ENCODE data around the gene SART1.

Gene SART1

GRCh38 chr11:65915821-65916251 lies 45.7 kb upstream of the SART1 start:
- Histone ChIP-seq H3K9ac (ENCODE audit: low read length) (no peak overlapping the region), H4K20me1 (ENCODE audit: low read depth, low read length) (no peaks in the 10 kb centered on the region), H3K4me2 (ENCODE audit: low read depth, low read length, poor library complexity, severe bottlenecking) (no peak overlapping the region)

GRCh38 chr11:65916391-65916790 lies 45.1 kb upstream of the SART1 start:
- no peak overlapping the region for H3K4me2 ChIP-seq (ENCODE audit: low read depth, low read length, poor library complexity, severe bottlenecking)

More at GRCh38 chr11:65915821-65916251, 45.7 kb upstream of the SART1 start:
- Histone ChIP-seq H3K27me3 (ENCODE audit: low read length) (no peaks in the 10 kb centered on the region), H3K9me2 (replicated peaks; ENCODE audit: insufficient read depth, low read length) (no peaks in the 10 kb centered on the region), H3F3A (ENCODE audit: insufficient read depth) (no peaks in the 10 kb centered on the region), H3K9me3 (ENCODE audit: insufficient read depth, low read length) (no peaks in the 10 kb centered on the region), H3K4me3 (ENCODE audit: insufficient read depth, low read length, poor library complexity, severe bottlenecking) (no peak overlapping the region), H2AFZ (ENCODE audit: low read depth, low read length, severe bottlenecking) (no peak overlapping the region), H3K36me3 (ENCODE audit: low read length) (no peaks in the 10 kb centered on the region), H3K27ac (ENCODE audit: low read depth, low read length) (no peak overlapping the region), H3K79me2 (ENCODE audit: insufficient read depth, low read length) (no peaks in the 10 kb centered on the region)
- TF ChIP-seq CTCF (IDR thresholded peaks at IDR 0.05; ENCODE audit: insufficient read depth, low read length, poor library complexity, severe bottlenecking) (no peak), EZH2phosphoT487 (conservative IDR thresholded peaks at IDR 0.05; ENCODE audit: low read length) (no peak)

GRCh38 chr11:65917077-65917433 lies 44.5 kb upstream of the SART1 start:
- Histone ChIP-seq H3K4me3 (ENCODE audit: insufficient read depth, low read length, poor library complexity, severe bottlenecking) (no peak overlapping the region), H2AFZ (ENCODE audit: low read depth, low read length, severe bottlenecking) (no peak overlapping the region), H3K79me2 (ENCODE audit: insufficient read depth, low read length) (no peaks in the 10 kb centered on the region), H3K9me3 (ENCODE audit: insufficient read depth, low read length) (no peaks in the 10 kb centered on the region), H3K27me3 (ENCODE audit: low read length) (no peaks in the 10 kb centered on the region), H3K4me2 (ENCODE audit: low read depth, low read length, poor library complexity, severe bottlenecking) (no peak overlapping the region), H3K9ac (ENCODE audit: low read length) (no peak overlapping the region), H4K20me1 (ENCODE audit: low read depth, low read length) (no peaks in the 10 kb centered on the region), H3F3A (ENCODE audit: insufficient read depth) (no peaks in the 10 kb centered on the region), H3K27ac (ENCODE audit: low read depth, low read length) (no peak overlapping the region), H3K36me3 (ENCODE audit: low read length) (no peaks in the 10 kb centered on the region), H3K9me2 (replicated peaks; ENCODE audit: insufficient read depth, low read length) (no peaks in the 10 kb centered on the region)
- TF ChIP-seq CTCF (IDR thresholded peaks at IDR 0.05; ENCODE audit: insufficient read depth, low read length, poor library complexity, severe bottlenecking) (no peak), EZH2phosphoT487 (conservative IDR thresholded peaks at IDR 0.05; ENCODE audit: low read length) (no peak)

More at GRCh38 chr11:65916391-65916790, 45.1 kb upstream of the SART1 start:
- no peak for TF ChIP-seq EZH2phosphoT487 (conservative IDR thresholded peaks at IDR 0.05; ENCODE audit: low read length)
- TF ChIP-seq CTCF (IDR thresholded peaks at IDR 0.05; ENCODE audit: insufficient read depth, low read length, poor library complexity, severe bottlenecking) = no peak
- no peaks in the 10 kb centered on the region for H3F3A ChIP-seq (ENCODE audit: insufficient read depth)
- no peaks in the 10 kb centered on the region for H3K36me3 ChIP-seq (ENCODE audit: low read length)
- no peak overlapping the region for H2AFZ ChIP-seq (ENCODE audit: low read depth, low read length, severe bottlenecking)
- no peaks in the 10 kb centered on the region for H3K27me3 ChIP-seq (ENCODE audit: low read length)
- H3K9me2 ChIP-seq (replicated peaks; ENCODE audit: insufficient read depth, low read length) = no peaks in the 10 kb centered on the region
- H3K9ac ChIP-seq (ENCODE audit: low read length) = no peak overlapping the region
- no peak overlapping the region for H3K27ac ChIP-seq (ENCODE audit: low read depth, low read length)
- H3K9me3 ChIP-seq (ENCODE audit: insufficient read depth, low read length) = no peaks in the 10 kb centered on the region
- no peaks in the 10 kb centered on the region for H4K20me1 ChIP-seq (ENCODE audit: low read depth, low read length)
- H3K4me3 ChIP-seq (ENCODE audit: insufficient read depth, low read length, poor library complexity, severe bottlenecking) = no peak overlapping the region
- H3K79me2 ChIP-seq (ENCODE audit: insufficient read depth, low read length) = no peaks in the 10 kb centered on the region
